ENCODE data around the gene POLE4.

DNA sequence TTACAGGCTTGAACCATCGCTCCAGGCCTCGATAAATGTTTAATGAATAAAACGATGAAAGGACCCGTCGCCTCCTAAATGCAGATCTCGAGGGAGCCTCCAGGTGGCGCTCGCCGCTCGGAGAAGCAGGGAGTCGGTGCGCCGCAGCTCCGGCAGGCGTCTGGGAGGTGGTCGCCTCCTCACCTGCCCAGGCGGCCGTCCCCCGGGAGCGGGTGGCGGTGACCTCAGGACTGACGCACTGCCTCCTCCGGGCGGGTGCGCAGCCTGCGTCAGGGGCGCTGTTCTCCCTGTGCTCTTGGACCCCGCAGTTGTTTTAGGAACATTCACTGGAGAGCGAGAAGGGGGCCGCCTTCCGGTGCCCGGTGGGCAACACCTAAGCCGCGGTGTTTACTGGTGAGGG is 38.6 kb upstream of the POLE4 start:
- TF ChIP-seq, protein P1, sequence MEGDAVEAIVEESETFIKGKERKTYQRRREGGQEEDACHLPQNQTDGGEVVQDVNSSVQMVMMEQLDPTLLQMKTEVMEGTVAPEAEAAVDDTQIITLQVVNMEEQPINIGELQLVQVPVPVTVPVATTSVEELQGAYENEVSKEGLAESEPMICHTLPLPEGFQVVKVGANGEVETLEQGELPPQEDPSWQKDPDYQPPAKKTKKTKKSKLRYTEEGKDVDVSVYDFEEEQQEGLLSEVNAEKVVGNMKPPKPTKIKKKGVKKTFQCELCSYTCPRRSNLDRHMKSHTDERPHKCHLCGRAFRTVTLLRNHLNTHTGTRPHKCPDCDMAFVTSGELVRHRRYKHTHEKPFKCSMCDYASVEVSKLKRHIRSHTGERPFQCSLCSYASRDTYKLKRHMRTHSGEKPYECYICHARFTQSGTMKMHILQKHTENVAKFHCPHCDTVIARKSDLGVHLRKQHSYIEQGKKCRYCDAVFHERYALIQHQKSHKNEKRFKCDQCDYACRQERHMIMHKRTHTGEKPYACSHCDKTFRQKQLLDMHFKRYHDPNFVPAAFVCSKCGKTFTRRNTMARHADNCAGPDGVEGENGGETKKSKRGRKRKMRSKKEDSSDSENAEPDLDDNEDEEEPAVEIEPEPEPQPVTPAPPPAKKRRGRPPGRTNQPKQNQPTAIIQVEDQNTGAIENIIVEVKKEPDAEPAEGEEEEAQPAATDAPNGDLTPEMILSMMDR (IDR thresholded peaks at IDR 0.05) = peak; percentile 55 to 84 (median 73)
- TF ChIP-seq POLR2A (IDR thresholded peaks at IDR 0.05) = no peak
